MG63 (cell line): ENCODE results near the gene TYRO3. TPM values are rescaled to one million over a fixed set of nuclear protein-coding genes. Genes with fewer than 3 reads are reported as not detected.
A peak's percentile ranks its signal among the peaks of the same experiment; 100 is the strongest.

Source experiments
- DNase-seq: peaks from one replicate; pipeline ENCODE4 v3.0.0-alpha.2; 2020
- H3K27me3 ChIP-seq: fragments of 250-450 bp; sonication (Bioruptor Pico); 2 replicates; pipeline ENCODE4 v1.5.1; 2020; ENCODE audit warnings: mild to moderate bottlenecking, moderate library complexity
- H3K36me3 ChIP-seq: fragments of 250-450 bp; sonication (Bioruptor Pico); 2 replicates; pipeline ENCODE4 v1.5.1; 2020; ENCODE audit warnings: mild to moderate bottlenecking, moderate library complexity
- H3K4me3 ChIP-seq: fragments of 250-450 bp; sonication (Bioruptor Pico); 2 replicates; pipeline ENCODE4 v1.5.1; 2020; ENCODE audit warnings: mild to moderate bottlenecking, moderate library complexity
- H3K9me3 ChIP-seq: fragments of 250-450 bp; sonication (Bioruptor Pico); 2 replicates; pipeline ENCODE4 v1.5.1; 2020; ENCODE audit warnings: mild to moderate bottlenecking, moderate library complexity
- total RNA-seq: library from RNA; depleted of rRNA; stranded (reverse); fragments of >200 nt; shearing (Covaris generic); gene quantifications from 2 replicates; pipeline ENCODE4 v1.2.3, GENCODE V29; 2014; ENCODE audit warnings: low replicate concordance; rRNA removed

The TYRO3 gene
- total RNA-seq, 1 experiment from 2014 or later: 12.2 TPM

DNA sequence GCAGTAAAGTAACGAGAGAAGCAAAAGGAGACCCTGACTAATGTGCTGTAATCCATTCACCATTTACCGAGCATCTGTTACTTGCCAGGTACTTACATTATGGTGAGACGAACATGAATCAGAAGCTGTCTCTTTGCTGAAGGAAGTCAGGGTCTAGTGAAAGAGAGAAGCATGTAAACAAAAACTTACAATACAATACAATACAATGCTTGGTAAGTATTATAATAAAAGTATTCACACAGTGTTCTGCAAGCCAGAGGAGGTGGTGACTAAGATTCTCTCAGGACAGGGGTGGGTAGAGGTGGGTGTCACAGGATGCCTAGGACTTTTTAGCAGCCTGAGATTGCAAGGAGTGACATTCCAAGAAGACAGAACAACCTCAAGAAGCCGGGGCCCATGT lies 51.0 kb downstream of the TYRO3 start:
- Histone ChIP-seq H3K36me3 (no peaks in the 10 kb centered on the region), H3K27me3 (no peaks in the 10 kb centered on the region), H3K4me3 (no peak overlapping the region), H3K9me3 (no peaks in the 10 kb centered on the region; the same call in 1 of the 2 replicates)
- DNase-seq: no peak

DNA sequence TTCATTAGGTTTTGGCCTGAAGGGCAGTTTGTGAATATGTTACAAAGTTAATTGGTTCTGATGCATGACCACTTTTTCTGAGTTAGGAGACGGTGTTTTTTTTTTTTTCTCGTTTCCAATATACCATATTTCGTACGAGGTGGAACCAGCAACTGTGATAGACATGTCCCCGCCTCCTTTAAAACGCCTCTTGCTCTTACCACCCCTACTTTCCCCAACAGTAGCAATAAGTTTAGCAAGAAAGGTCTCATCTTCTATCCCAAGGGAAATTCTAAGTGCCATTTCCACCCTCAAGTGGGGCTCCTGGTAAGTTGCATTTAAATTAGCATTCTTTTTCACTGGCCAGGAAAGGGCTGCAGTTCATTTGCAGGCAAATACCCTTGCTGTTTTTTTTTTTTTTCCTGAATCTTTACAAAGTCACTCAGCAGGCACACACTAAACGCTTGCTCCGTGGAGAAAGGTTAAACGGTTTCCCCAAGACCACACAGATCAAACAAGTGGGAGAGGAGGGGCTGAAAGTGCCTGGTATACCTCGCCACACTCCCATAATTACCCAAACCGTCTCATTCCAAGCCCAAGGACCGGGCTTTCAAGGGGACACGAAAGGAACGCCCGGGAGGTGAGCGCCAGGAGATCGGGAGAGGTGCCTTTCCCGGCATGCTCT lies 61.7 kb downstream of the TYRO3 start:
- H3K4me3 ChIP-seq: peak overlapping the region; percentile 65
- H3K27me3 ChIP-seq: no peaks in the 10 kb centered on the region
- no peaks in the 10 kb centered on the region for H3K36me3 ChIP-seq
- DNase-seq: no peak
- no peaks in the 10 kb centered on the region for H3K9me3 ChIP-seq

DNA sequence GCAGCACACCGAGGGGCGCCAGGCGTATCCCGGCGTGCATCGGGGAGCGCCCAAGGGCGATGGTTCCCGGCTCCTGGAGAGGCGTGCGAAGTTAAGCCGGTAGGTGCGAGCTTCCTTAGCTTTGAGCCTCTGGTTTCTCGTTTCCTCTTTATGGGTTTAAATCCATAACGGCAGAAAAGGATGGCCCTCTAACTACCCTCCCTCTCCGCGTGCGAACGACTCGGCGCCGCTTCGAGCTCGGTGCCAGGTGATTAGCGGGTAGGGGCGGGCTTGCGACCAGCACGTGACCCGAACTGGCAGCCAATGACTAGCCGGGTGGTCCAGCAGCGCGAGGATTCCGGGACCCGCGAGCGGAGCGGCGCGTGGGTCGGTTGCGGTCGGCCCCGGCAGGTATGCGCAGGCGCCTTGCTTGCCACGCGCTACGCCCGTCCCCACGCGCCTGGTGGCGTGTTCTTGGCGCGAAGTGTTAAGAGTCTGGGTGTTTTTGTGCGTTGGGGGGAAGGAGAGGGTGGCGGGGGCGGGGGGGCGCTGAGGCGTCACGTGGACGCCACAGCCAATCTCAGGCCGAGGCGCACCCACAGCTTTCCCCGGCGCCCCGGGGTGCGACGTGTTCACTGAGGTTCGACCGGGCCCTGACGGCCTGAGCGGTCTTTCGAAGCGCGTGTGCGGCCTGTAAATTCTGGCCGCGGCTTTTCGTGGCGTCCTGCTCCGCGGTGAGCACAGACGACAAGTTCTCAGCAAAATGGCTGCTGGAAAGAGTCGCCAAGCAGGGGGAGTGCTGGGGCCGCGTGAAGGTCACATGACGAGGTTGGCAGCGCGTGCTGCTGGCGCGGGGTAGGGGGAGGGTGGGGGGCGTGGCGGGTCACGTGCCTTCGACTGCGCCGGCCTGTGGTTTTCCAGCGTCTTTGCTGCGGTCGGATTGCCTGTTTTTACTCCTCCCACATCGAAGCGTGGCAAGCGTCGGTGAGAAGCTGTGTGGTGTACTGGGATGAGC lies 62.5 kb downstream of the TYRO3 start:
- peak; percentile 89 for DNase-seq
- no peaks in the 10 kb centered on the region for H3K9me3 ChIP-seq
- H3K27me3 ChIP-seq: no peaks in the 10 kb centered on the region
- peak overlapping the region; percentile 65 for H3K4me3 ChIP-seq
- no peaks in the 10 kb centered on the region for H3K36me3 ChIP-seq

DNA sequence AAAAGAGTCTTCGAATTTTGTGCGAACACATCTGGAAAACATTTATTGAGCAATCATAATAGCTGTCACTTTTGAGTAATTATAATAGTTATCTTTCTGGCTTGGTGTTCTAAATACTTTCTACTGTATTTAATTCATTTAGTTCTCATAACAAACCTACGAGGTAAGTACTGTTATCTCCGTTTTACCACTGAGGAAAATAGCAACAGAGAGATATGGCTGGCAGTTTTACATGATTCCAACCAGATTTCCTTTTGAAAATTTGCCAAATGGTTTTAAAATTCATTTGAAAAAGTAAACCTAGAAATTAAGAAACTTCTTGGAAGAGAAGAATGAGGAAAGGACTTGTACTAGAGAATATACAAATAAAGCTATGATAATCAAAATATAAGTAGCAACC lies 63.9 kb downstream of the TYRO3 start:
- DNase-seq: no peak

DNA sequence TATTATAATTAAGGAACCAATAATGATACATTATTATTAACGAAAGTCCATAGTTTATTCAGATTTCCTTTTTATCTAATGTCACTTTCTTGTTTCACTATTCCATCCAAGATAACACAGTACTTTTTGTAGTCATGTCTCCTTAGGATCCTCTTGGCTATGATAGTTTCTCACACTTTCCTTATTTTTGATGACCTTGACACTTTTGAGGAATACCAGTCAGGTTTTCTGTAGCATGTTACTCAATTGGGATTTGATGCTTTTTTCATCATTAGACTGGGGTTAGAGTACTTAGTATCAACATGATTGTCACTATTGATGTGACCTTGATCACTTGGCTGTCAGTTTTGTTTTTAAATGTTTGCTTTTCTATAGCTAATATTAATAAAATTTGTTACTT lies 68.2 kb downstream of the TYRO3 start:
- no peaks in the 10 kb centered on the region for H3K27me3 ChIP-seq
- no peaks in the 10 kb centered on the region for H3K9me3 ChIP-seq
- no peak overlapping the region for H3K4me3 ChIP-seq
- no peaks in the 10 kb centered on the region for H3K36me3 ChIP-seq
- no peak for DNase-seq

More for the DNA sequence above, 63.9 kb downstream of the TYRO3 start:
- Histone ChIP-seq H3K36me3 (no peaks in the 10 kb centered on the region), H3K9me3 (no peaks in the 10 kb centered on the region), H3K4me3 (no peak overlapping the region), H3K27me3 (no peaks in the 10 kb centered on the region)

DNA sequence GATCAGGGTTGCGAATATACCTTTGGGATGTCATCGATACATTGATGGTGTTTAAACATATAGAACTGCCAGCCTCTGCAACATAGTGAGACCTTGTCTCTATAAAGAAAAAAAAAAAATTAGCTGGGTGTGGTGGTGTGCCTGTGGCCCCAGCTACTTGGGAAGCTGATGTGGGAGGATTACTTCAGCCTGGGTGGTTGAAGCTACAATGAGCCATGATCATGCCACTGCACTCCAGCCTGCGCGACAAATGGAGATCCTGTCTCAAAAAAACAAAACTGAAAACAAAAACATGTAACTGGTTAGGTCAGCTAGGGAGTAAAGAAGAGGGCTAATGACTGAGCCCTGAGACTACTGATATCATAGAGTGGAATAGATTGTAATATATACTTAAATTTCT lies 70.5 kb downstream of the TYRO3 start:
- no peaks in the 10 kb centered on the region for H3K36me3 ChIP-seq
- no peaks in the 10 kb centered on the region for H3K27me3 ChIP-seq
- no peak overlapping the region for H3K4me3 ChIP-seq
- no peak for DNase-seq
- no peaks in the 10 kb centered on the region for H3K9me3 ChIP-seq

DNA sequence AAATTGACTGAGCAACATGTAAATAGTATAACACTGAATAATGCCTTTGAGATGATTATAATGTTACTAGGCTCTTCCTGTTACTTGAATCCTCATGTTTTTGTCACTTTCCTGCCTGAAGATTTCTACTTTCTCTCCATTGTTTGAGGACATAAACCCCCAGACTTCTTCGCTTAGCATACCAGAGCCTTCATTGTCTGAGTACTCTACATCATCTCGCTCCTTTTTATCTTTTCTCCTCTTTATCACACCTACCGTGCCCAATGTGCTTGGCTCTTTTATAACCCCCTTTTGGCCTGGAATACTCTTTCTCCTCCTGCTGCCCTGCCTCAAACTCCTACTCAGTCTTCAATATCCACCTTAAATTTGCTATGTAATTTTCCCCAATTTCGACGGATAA lies 70.9 kb downstream of the TYRO3 start:
- Histone ChIP-seq H3K4me3 (no peak overlapping the region), H3K27me3 (no peaks in the 10 kb centered on the region), H3K9me3 (no peaks in the 10 kb centered on the region), H3K36me3 (no peaks in the 10 kb centered on the region)
- no peak for DNase-seq

DNA sequence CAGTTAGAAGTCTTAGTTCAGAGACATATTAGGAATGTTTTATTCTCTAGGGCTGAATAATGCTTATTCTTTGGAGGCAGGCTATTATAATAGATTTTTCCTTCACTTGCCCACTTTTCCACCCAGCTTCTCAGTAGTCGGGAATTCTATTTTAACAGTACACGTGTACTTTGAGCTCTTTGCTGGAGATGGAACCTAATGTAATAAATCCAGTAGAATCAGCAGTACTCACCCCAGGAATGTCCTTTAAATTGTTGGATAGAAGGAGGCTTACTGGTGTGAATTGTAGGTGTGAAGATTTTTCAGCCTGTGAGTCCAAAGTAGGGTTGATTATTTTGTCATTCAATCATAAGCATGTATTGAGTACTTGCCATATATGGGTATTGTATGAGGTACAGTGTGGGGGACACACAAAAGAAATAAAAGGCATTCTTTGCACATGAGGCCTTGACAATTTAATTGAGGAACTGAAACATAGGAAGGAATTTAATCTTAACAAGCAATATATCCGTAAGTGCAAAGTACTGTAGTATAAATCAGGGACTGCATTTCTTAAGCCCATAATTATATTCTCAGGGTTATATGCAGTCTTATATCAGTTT lies 71.7 kb downstream of the TYRO3 start:
- no peak overlapping the region for H3K4me3 ChIP-seq
- no peaks in the 10 kb centered on the region for H3K9me3 ChIP-seq
- H3K36me3 ChIP-seq: no peaks in the 10 kb centered on the region
- no peak for DNase-seq
- no peaks in the 10 kb centered on the region for H3K27me3 ChIP-seq

DNA sequence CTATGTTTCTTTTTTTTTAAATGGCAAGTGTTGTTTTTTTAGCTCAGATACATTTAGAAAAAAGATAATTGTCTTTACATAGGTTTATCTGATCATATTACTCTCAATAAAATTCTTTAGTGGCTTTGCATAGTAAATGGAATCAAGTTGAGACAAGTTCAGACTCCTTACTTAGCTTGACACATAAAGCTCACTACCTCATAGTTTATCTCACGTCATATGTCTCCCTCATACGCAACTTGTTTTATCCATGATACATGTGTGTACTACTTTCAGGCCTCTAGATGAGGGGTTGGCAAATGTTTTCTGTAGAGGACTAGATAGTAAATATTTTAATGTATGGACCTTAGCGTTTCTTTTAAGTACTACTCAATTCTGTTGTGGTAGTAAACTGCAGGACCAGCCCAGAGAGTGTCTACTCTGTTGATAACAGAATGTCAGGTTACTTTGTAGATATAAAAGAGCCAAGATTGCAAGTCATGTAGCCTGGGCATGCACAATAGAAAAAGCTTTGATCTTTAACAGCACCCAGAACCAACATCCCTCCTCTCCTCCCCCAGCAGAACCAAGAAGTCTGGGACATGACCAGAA lies 73.0 kb downstream of the TYRO3 start:
- H3K27me3 ChIP-seq: no peaks in the 10 kb centered on the region
- no peaks in the 10 kb centered on the region for H3K36me3 ChIP-seq
- H3K4me3 ChIP-seq: no peak overlapping the region
- DNase-seq: no peak
- no peaks in the 10 kb centered on the region for H3K9me3 ChIP-seq

Other genes starting within 250 kb of the TYRO3 start
- 27.5 and 46.3 TPM in 2 replicates for gene OIP5, start 226.6 kb upstream of the TYRO3 start, total RNA-seq
- 161 and 169 TPM in 2 replicates for gene NUSAP1, start 226.3 kb upstream of the TYRO3 start, total RNA-seq
- 19.4 and 26.2 TPM in 2 replicates for gene NDUFAF1, start 156.7 kb upstream of the TYRO3 start, total RNA-seq
- gene RTF1, start 142.1 kb upstream of the TYRO3 start, total RNA-seq: 25.1 and 26.5 TPM in 2 replicates
- gene ITPKA, start 65.3 kb upstream of the TYRO3 start, total RNA-seq: 1.4 and 1.6 TPM in 2 replicates
- gene LTK, start 45.4 kb upstream of the TYRO3 start, total RNA-seq: not detected in 2 replicates
- gene RPAP1, start 15.0 kb upstream of the TYRO3 start, total RNA-seq: 6.2 and 7.9 TPM in 2 replicates
- 10.4 and 12.8 TPM in 2 replicates for gene MGA, start 101.2 kb downstream of the TYRO3 start, total RNA-seq
- 2.5 and 2.9 TPM in 2 replicates for gene MAPKBP1, start 215.3 kb downstream of the TYRO3 start, total RNA-seq